Liver (tissue), 9 donors: Measurements from ENCODE around the gene CALML6. TPM values are rescaled to one million over a fixed set of nuclear protein-coding genes. Genes with fewer than 3 reads are reported as not detected.

ENCODE experiments used
- DNase-seq: peaks from one replicate; pipeline ENCODE4 v3.0.0-alpha.2; 2017; ENCODE audit warnings: low spot score
- H3K27ac ChIP-seq, 2 donors: one replicate each; pipeline ENCODE4 v1.7.0; 2013; ENCODE audit warnings: inconsistent platforms in 2 of 2, low read length in 2 of 2, control low read depth in 1 of 2, low read depth in 1 of 2, mild to moderate bottlenecking in 1 of 2
- H3K27me3 ChIP-seq, 4 donors: one replicate each; pipeline versions ENCODE4 v1.6.1 to v1.7.0; 2013; ENCODE audit warnings: low read length in 3 of 4, inconsistent platforms in 1 of 4, mild to moderate bottlenecking in 1 of 4, moderate library complexity in 1 of 4; ENCODE audit not compliant: control insufficient read depth in 4 of 4, insufficient read depth in 4 of 4
- H3K36me3 ChIP-seq, 4 donors: one replicate each; pipeline versions ENCODE4 v1.6.1 to v1.7.0; 2013; ENCODE audit warnings: low read length in 3 of 4, mild to moderate bottlenecking in 3 of 4, low read depth in 1 of 4, moderate library complexity in 1 of 4; ENCODE audit not compliant: control insufficient read depth in 4 of 4, insufficient read depth in 3 of 4
- H3K4me1 ChIP-seq, 4 donors: one replicate each; pipeline versions ENCODE4 v1.6.1 to v1.7.0; 2013; ENCODE audit warnings: low read length in 3 of 4, mild to moderate bottlenecking in 3 of 4, moderate library complexity in 1 of 4; ENCODE audit not compliant: control insufficient read depth in 4 of 4, insufficient read depth in 4 of 4
- H3K4me3 ChIP-seq, 3 donors: one replicate each; pipeline versions ENCODE4 v1.6.1 to v1.7.0; 2013; ENCODE audit warnings: low read length in 3 of 3, control low read depth in 1 of 3, low read depth in 1 of 3, mild to moderate bottlenecking in 1 of 3
- H3K9ac ChIP-seq, 2 donors: one replicate each; pipeline ENCODE4 v1.7.0; 2013; ENCODE audit warnings: low read length in 2 of 2, mild to moderate bottlenecking in 2 of 2, moderate library complexity in 2 of 2, control low read depth in 1 of 2, low read depth in 1 of 2
- H3K9me3 ChIP-seq, 4 donors: one replicate each; pipeline versions ENCODE4 v1.6.1 to v1.7.0; 2013; ENCODE audit warnings: low read length in 3 of 4; ENCODE audit not compliant: control insufficient read depth in 4 of 4
- EGR1 ChIP-seq, 2 donors: IDR thresholded peaks; 2 replicates each; pipeline ENCODE4 v1.6.1; 2016 to 2018; ENCODE audit warnings: antibody characterized with exemption in 2 of 2, low read depth in 2 of 2
- FOXA1 ChIP-seq: IDR thresholded peaks from 2 replicates; pipeline ENCODE4 v1.6.1; 2016; ENCODE audit warnings: antibody characterized with exemption
- FOXA2 ChIP-seq: IDR thresholded peaks from 2 replicates; pipeline ENCODE4 v1.6.1; 2016; ENCODE audit warnings: antibody characterized with exemption
- HNF4A ChIP-seq, 2 donors: conservative IDR thresholded peaks; 2 replicates each; pipeline ENCODE4 v1.6.1; 2016; ENCODE audit warnings: antibody characterized with exemption in 2 of 2, mild to moderate bottlenecking in 2 of 2
- HNF4G ChIP-seq: IDR thresholded peaks from 2 replicates; pipeline ENCODE4 v1.6.1; 2016; ENCODE audit warnings: antibody characterized with exemption
- JUND ChIP-seq, 2 donors: IDR thresholded peaks; 2 replicates each; pipeline ENCODE4 v1.6.1; 2016; ENCODE audit warnings: antibody characterized with exemption in 2 of 2
- NR2F2 ChIP-seq: IDR thresholded peaks from 2 replicates; pipeline ENCODE4 v1.6.1; 2016; ENCODE audit warnings: antibody characterized with exemption
- RAD21 ChIP-seq, 2 donors: IDR thresholded peaks; 2 replicates each; pipeline ENCODE4 v1.6.1; 2016; ENCODE audit warnings: antibody characterized with exemption in 2 of 2, mild to moderate bottlenecking in 2 of 2
- RXRA ChIP-seq, 2 donors: IDR thresholded peaks; 2 replicates each; pipeline ENCODE4 v1.6.1; 2017 to 2018; ENCODE audit warnings: antibody characterized with exemption in 2 of 2, mild to moderate bottlenecking in 1 of 2
- SP1 ChIP-seq: IDR thresholded peaks from 2 replicates; pipeline ENCODE4 v1.6.1; 2018; ENCODE audit warnings: antibody characterized with exemption, mild to moderate bottlenecking
- YY1 ChIP-seq: IDR thresholded peaks from 2 replicates; pipeline ENCODE4 v1.6.1; 2016; ENCODE audit warnings: antibody characterized with exemption, mild to moderate bottlenecking
- WGBS: extraction: QIAGEN DNeasy Blood & Tissue Kit; methylation state at CpG from one replicate; pipeline ENCODE4 v1.1.7; 2013; 5-methylcytosine and 5-hydroxymethylcytosine counted together
- polyA plus RNA-seq, 2 donors: library from polyadenylated mRNA; stranded (reverse) in 1 of 2; unstranded in 1 of 2; fragments of 200-250 nt in 1 of 2; fragments of >200 nt in 1 of 2; fragmentation: Nextera tagmentation in 1 of 2; extraction: Ambion mirVana in 1 of 2; gene quantifications; one replicate each; pipeline versions ENCODE4 v1.2.1 to v1.2.3, GENCODE V29; 2013 to 2015
- total RNA-seq, 2 donors: library from RNA; depleted of rRNA; stranded (reverse); fragments of >200 nt; gene quantifications; one replicate each; pipeline ENCODE4 v1.2.3, GENCODE V29; 2014
- TF ChIP-seq, protein P1 (sequence below): IDR thresholded peaks from 2 replicates; pipeline ENCODE4 v1.6.1; 2016; ENCODE audit warnings: antibody characterized with exemption, mild to moderate bottlenecking
- TF ChIP-seq, protein P2 (sequence below): IDR thresholded peaks from 2 replicates; pipeline ENCODE4 v1.6.1; 2016; ENCODE audit warnings: antibody characterized with exemption
- TF ChIP-seq, protein P3 (sequence below): fragments of 150-350 bp; IDR thresholded peaks from 2 replicates; pipeline ENCODE4 v1.5.1; 2017; ENCODE audit warnings: improper control_type of control experiment, low read depth, low read length; ENCODE audit not compliant: missing input control
- TF ChIP-seq, protein P4 (sequence below): IDR thresholded peaks from 2 replicates; pipeline ENCODE4 v1.6.1; 2016; ENCODE audit warnings: antibody characterized with exemption
- TF ChIP-seq, protein P5 (sequence below): IDR thresholded peaks from 2 replicates; pipeline ENCODE4 v1.6.1; 2016; ENCODE audit warnings: antibody characterized with exemption
- donor health status: healthy.
- donor health status: healthy.
- donor health status: healthy.
- donor health status: healthy.
- donor health status: healthy.

Gene CALML6
- total and polyA plus RNA-seq, 4 donors, result 0.15 to 0.67 (median 0.47) TPM; not detected in 1

DNA sequence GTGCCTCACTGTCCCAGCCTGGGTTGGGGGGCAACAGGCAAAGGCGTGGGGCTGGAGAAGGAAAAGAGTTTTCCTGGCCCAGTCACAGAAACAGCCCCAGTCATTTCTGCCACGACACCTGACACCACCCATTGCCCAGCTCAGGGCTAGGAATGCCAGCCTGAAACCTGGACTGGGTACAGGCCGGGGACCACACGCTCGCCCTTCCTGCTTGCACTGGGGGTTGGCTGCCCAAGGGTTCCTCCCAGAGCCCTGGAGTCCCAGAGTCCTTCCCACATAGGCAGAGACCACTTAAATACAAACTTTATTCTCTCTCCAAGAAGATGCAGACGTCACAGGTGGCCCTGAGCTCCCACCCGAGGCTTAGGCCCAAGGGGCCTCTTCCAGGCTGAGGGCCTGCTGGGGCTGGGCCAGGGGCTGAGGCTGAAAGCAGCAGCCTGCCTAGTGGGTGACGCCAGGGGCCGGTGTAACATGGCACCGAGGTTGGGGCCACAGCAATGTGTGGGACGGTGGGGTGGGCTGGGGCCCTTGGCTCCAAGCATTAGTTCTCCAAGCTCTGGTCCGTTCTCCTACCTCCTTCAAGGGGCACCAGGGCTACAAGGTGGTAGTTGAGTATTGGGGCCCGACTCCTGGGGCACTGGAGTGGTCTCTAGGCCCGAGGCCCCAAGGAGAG is 2.4 kb downstream of the CALML6 start:
- Histone ChIP-seq H3K9ac (no peak overlapping the region), H3K27ac (no peak overlapping the region), H3K9me3 (no peaks in the 10 kb centered on the region), H3K36me3 (no peaks in the 10 kb centered on the region), H3K4me3 (no peak overlapping the region), H3K27me3 (no peaks in the 10 kb centered on the region), H3K4me1 (peaks cover 10 to 20% (median 17%) of the 10 kb centered on the region in 4 donors)
- TF ChIP-seq YY1 (no peak), HNF4A (conservative IDR thresholded peaks at IDR 0.05) (no peak), HNF4G (no peak)
- no peak for DNase-seq
- 96% methylated on average over 14 of the region's 14 CpGs for WGBS

DNA sequence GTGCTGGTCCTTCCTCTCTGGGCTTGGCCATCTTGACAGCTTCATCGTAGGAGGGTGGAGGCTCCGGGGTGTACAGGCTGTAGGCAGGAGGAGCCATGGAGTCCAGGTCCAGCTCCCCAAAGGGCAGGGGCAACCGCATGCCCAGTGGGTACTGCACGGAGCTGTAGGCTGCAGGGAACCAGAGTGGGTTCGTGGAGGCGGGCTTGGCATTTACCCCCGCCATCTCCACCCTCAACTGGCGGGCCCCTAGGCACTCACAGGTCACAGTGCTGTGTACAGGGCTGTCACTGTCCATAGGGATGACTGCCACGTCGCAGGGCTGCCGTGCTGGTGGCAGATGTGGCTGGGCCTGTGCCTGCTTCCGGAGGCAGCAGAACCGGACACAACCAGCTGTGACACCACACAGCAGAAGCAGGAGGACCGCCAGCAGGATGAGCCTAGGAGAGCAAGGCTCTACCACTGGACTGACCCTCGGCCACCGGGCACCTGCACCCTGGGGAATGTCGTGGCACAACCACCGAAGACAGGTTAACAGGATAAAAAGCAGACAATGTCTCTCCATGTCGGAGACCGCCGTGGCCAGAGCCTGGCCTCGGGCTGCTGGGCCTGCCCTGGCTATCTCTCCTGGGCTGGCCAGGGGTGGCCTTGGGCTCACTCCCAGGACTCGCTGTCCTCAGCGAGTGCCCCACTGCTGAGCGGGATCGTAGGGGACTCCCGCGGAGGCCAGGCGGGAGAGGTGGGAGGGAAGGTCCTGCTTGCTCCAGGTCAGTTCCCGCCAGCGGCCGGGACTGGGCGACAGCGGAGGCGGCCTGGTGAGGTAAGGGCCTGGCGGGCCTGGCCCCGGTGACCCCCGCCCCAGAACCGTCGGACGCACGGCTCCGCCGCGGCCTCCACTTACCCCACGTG is 3.2 kb downstream of the CALML6 start:
- peaks cover 17 to 28% (median 23%) of the 10 kb centered on the region in 4 donors for H3K4me1 ChIP-seq
- H3K4me3 ChIP-seq, result peak overlapping the region in 2 of 3 donors; percentile 13 to 56

DNA sequence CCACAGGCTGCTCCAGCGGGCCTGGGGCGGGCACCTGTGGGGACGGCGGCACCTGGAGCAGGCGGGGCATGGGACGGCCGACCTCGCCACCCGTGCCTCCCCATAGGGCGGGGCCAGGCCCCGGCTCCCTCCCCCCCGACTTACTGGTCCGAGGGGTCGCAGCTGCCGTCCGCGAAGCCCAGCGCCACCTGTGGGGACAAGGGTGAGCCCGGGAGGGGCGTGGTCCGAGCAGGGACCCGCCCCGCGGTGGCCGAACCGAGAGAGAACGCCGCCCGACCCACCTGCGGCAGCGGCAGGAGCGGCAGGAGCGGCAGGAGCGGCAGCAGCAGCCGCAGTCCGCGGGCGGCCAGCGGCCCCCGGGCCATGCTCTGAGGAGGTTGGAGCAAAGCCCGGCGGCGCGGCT is 3.8 kb downstream of the CALML6 start, which contains the start of gene TMEM52:
Gene TMEM52, minus strand, starts transcription at position 379 of the 403 bp plus-strand sequence. Its CDS starts 14 bp downstream, at position 365.
- H3K27me3 ChIP-seq, result no peaks in the 10 kb centered on the region
- no peak for DNase-seq
- H3K4me3 ChIP-seq, result peak within 1 kb of the TSS in 2 of 3 donors; percentile 13 to 56
- no peaks in the 10 kb centered on the region for H3K36me3 ChIP-seq
- no peak within 1 kb of the TSS for H3K9ac ChIP-seq
- no peaks in the 10 kb centered on the region for H3K9me3 ChIP-seq
- H3K27ac ChIP-seq, result peak within 1 kb of the TSS; percentile 2 to 46
- H3K4me1 ChIP-seq, result peaks cover 21 to 33% (median 26%) of the 10 kb centered on the region in 4 donors
- WGBS, result 2% methylated on average over 44 of the region's 44 CpGs
- TF ChIP-seq JUND (IDR thresholded peaks at IDR 0.05) (no peak), FOXA2 (no peak), RAD21 (IDR thresholded peaks at IDR 0.05) (no peak), NR2F2 (no peak), FOXA1 (no peak)
- TF ChIP-seq, protein P1, sequence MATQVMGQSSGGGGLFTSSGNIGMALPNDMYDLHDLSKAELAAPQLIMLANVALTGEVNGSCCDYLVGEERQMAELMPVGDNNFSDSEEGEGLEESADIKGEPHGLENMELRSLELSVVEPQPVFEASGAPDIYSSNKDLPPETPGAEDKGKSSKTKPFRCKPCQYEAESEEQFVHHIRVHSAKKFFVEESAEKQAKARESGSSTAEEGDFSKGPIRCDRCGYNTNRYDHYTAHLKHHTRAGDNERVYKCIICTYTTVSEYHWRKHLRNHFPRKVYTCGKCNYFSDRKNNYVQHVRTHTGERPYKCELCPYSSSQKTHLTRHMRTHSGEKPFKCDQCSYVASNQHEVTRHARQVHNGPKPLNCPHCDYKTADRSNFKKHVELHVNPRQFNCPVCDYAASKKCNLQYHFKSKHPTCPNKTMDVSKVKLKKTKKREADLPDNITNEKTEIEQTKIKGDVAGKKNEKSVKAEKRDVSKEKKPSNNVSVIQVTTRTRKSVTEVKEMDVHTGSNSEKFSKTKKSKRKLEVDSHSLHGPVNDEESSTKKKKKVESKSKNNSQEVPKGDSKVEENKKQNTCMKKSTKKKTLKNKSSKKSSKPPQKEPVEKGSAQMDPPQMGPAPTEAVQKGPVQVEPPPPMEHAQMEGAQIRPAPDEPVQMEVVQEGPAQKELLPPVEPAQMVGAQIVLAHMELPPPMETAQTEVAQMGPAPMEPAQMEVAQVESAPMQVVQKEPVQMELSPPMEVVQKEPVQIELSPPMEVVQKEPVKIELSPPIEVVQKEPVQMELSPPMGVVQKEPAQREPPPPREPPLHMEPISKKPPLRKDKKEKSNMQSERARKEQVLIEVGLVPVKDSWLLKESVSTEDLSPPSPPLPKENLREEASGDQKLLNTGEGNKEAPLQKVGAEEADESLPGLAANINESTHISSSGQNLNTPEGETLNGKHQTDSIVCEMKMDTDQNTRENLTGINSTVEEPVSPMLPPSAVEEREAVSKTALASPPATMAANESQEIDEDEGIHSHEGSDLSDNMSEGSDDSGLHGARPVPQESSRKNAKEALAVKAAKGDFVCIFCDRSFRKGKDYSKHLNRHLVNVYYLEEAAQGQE, result no peak
- TF ChIP-seq, protein P2, sequence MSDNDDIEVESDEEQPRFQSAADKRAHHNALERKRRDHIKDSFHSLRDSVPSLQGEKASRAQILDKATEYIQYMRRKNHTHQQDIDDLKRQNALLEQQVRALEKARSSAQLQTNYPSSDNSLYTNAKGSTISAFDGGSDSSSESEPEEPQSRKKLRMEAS, result no peak
- TF ChIP-seq, protein P3, sequence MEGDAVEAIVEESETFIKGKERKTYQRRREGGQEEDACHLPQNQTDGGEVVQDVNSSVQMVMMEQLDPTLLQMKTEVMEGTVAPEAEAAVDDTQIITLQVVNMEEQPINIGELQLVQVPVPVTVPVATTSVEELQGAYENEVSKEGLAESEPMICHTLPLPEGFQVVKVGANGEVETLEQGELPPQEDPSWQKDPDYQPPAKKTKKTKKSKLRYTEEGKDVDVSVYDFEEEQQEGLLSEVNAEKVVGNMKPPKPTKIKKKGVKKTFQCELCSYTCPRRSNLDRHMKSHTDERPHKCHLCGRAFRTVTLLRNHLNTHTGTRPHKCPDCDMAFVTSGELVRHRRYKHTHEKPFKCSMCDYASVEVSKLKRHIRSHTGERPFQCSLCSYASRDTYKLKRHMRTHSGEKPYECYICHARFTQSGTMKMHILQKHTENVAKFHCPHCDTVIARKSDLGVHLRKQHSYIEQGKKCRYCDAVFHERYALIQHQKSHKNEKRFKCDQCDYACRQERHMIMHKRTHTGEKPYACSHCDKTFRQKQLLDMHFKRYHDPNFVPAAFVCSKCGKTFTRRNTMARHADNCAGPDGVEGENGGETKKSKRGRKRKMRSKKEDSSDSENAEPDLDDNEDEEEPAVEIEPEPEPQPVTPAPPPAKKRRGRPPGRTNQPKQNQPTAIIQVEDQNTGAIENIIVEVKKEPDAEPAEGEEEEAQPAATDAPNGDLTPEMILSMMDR, result no peak

More for the DNA sequence above, 3.2 kb downstream of the CALML6 start:
- DNase-seq, result no peak
- Histone ChIP-seq H3K9me3 (no peaks in the 10 kb centered on the region), H3K27ac (peak overlapping the region in 1 of 2 donors; percentile 46), H3K27me3 (no peaks in the 10 kb centered on the region), H3K9ac (no peak overlapping the region), H3K36me3 (no peaks in the 10 kb centered on the region)
- TF ChIP-seq JUND (IDR thresholded peaks at IDR 0.05), result no peak
- no peak for TF ChIP-seq FOXA2
- TF ChIP-seq, protein P4, sequence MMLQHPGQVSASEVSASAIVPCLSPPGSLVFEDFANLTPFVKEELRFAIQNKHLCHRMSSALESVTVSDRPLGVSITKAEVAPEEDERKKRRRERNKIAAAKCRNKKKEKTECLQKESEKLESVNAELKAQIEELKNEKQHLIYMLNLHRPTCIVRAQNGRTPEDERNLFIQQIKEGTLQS, result no peak
- TF ChIP-seq RAD21 (IDR thresholded peaks at IDR 0.05), result no peak
- no peak for TF ChIP-seq RXRA (IDR thresholded peaks at IDR 0.05)
- TF ChIP-seq SP1, result no peak
- no peak for TF ChIP-seq YY1
- no peak for TF ChIP-seq HNF4G
- TF ChIP-seq HNF4A (conservative IDR thresholded peaks at IDR 0.05), result no peak
- no peak for TF ChIP-seq FOXA1
- TF ChIP-seq, protein P5, sequence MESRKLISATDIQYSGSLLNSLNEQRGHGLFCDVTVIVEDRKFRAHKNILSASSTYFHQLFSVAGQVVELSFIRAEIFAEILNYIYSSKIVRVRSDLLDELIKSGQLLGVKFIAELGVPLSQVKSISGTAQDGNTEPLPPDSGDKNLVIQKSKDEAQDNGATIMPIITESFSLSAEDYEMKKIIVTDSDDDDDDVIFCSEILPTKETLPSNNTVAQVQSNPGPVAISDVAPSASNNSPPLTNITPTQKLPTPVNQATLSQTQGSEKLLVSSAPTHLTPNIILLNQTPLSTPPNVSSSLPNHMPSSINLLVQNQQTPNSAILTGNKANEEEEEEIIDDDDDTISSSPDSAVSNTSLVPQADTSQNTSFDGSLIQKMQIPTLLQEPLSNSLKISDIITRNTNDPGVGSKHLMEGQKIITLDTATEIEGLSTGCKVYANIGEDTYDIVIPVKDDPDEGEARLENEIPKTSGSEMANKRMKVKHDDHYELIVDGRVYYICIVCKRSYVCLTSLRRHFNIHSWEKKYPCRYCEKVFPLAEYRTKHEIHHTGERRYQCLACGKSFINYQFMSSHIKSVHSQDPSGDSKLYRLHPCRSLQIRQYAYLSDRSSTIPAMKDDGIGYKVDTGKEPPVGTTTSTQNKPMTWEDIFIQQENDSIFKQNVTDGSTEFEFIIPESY, result no peak
- TF ChIP-seq EGR1 (IDR thresholded peaks at IDR 0.05; ENCODE audit: low read depth in 2 of 2), result no peak
- 46% methylated on average over 46 of the region's 46 CpGs for WGBS
